Spleen (tissue), 11 donors: ENCODE results near the gene CSN3. TPM values are rescaled to one million over a fixed set of nuclear protein-coding genes. Genes with fewer than 3 reads are reported as not detected.

ENCODE experiments used
- DNase-seq: peaks from one replicate; pipeline ENCODE4 v3.0.0-alpha.2; 2020
- H3K27ac ChIP-seq, 8 donors: fragments of 200-600 bp; sonication (generic) in 7 of 8; 1 replicate in 4 of 8; 2 replicates in 4 of 8; pipeline versions ENCODE4 v1.5.0 to v1.8.0; 2016 to 2021; ENCODE audit warnings: inconsistent platforms in 4 of 8, mild to moderate bottlenecking in 4 of 8, moderate library complexity in 1 of 8
- H3K27me3 ChIP-seq, 7 donors: fragments of 200-600 bp; sonication (generic) in 6 of 7; replicated peaks in 1 of 7; 1 replicate in 4 of 7; 2 replicates in 3 of 7; pipeline versions ENCODE4 v1.5.0 to v1.8.0; 2016 to 2021; ENCODE audit warnings: inconsistent platforms in 3 of 7, mild to moderate bottlenecking in 1 of 7
- H3K36me3 ChIP-seq, 6 donors: fragments of 200-600 bp; sonication (generic) in 5 of 6; 1 replicate in 4 of 6; 2 replicates in 2 of 6; pipeline versions ENCODE4 v1.5.0 to v1.8.0; 2016 to 2021; ENCODE audit warnings: inconsistent platforms in 2 of 6
- H3K4me1 ChIP-seq, 6 donors: fragments of 200-600 bp; sonication (generic) in 5 of 6; 1 replicate in 3 of 6; 2 replicates in 3 of 6; pipeline versions ENCODE4 v1.5.0 to v1.8.0; 2016 to 2021; ENCODE audit warnings: inconsistent platforms in 3 of 6
- H3K4me3 ChIP-seq, 8 donors: fragments of 200-600 bp; sonication (generic) in 7 of 8; 1 replicate in 4 of 8; 2 replicates in 4 of 8; pipeline versions ENCODE4 v1.5.0 to v1.8.0; 2016 to 2021; ENCODE audit warnings: inconsistent platforms in 4 of 8, mild to moderate bottlenecking in 4 of 8, moderate library complexity in 2 of 8
- H3K9me3 ChIP-seq, 8 donors: fragments of 200-600 bp; sonication (generic) in 7 of 8; 1 replicate in 4 of 8; 2 replicates in 4 of 8; pipeline versions ENCODE4 v1.5.0 to v1.8.0; 2016 to 2021; ENCODE audit warnings: inconsistent platforms in 4 of 8
- CTCF ChIP-seq, 11 experiments: fragments of 200-600 bp in 7 of 11; fragments of 450-650 bp in 4 of 11; sonication (generic) in 4 of 11; IDR thresholded peaks in 8 of 11; conservative IDR thresholded peaks in 3 of 11; 1 replicate in 7 of 11; 2 replicates in 4 of 11; pipeline versions ENCODE4 v1.4.0 to v1.8.0; 2016 to 2021; ENCODE audit warnings: antibody characterized with exemption in 11 of 11, inconsistent platforms in 4 of 11, mild to moderate bottlenecking in 1 of 11
- POLR2A ChIP-seq, 3 donors: fragments of 450-650 bp; IDR thresholded peaks; one replicate each; pipeline ENCODE4 v1.5.1; 2017; ENCODE audit warnings: antibody characterized with exemption in 3 of 3, mild to moderate bottlenecking in 1 of 3
- POLR2AphosphoS5 ChIP-seq, 3 donors: sonication (generic); formaldehyde crosslinking; IDR thresholded peaks; one replicate each; pipeline ENCODE4 v1.5.1; 2017; ENCODE audit warnings: antibody characterized with exemption in 3 of 3
- WGBS, 5 donors: extraction: QIAGEN DNeasy Blood & Tissue Kit in 3 of 5; methylation state at CpG; one replicate each; pipeline versions ENCODE4 v1.1.5 to v1.1.7; 2013 to 2018; 5-methylcytosine and 5-hydroxymethylcytosine counted together
- intact Hi-C: fragments of 100-400 bp; cut with DNase I; formaldehyde crosslinking; loops from one replicate; pipeline ENCODE4 v1.15.0; 2023; ENCODE audit warnings: low total_unique reads
- polyA plus RNA-seq, 3 donors: library from polyadenylated mRNA; stranded (reverse); fragments of 200-250 nt; gene quantifications; one replicate each; pipeline ENCODE4 v1.2.1, GENCODE V29; 2013
- total RNA-seq, 7 donors: library from RNA; depleted of rRNA in 3 of 7; stranded (reverse); fragments of >200 nt in 3 of 7; fragmentation: NEBNext Ultra II Directional in 4 of 7; extraction: Animal tissue kit (Norgen Biotek cat#: 25700) in 4 of 7; gene quantifications; one replicate each; pipeline versions ENCODE4 v1.1.0 to v1.2.1, GENCODE V29; 2016 to 2021
- donor health status: healthy with polysubstance abuse.
- donor health status: DM: no; HTN: no; CAD: no; lungs with moderate emphysema.
- donor health status: DM: no; HTN: no; CAD: no.
- donor health status: Bipolar disorder and iron deficiency.
- donor health status: healthy.
- donor health status: DM: no; HTN: no; CAD: no.
- donor health status: DM: yes; HTN: yes; CAD: no.

CSN3 gene
- total and polyA plus RNA-seq, 10 donors: 0.30 to 0.52 TPM; not detected in 8

GRCh38 chr4:70280567-70280966, 38.2 kb downstream of the CSN3 start:
- intact Hi-C loops: no loop called here
- Histone ChIP-seq H3K4me1 (no peaks in the 10 kb centered on the region), H3K27me3 (no peaks in the 10 kb centered on the region), H3K27ac (no peak overlapping the region), H3K36me3 (no peaks in the 10 kb centered on the region), H3K4me3 (no peak overlapping the region), H3K9me3 (peaks cover 0 to 26% (median 6%) of the 10 kb centered on the region in 8 donors)
- TF ChIP-seq POLR2AphosphoS5 (IDR thresholded peaks at IDR 0.05): no peak
- no peak for TF ChIP-seq CTCF (IDR thresholded peaks at IDR 0.05 in 8 of 11, conservative IDR thresholded peaks at IDR 0.05 in 3 of 11)
- TF ChIP-seq POLR2A (IDR thresholded peaks at IDR 0.05): no peak
- WGBS, 5 donors: 25 to 56% (median 45%) methylated on average over 1 of the region's 1 CpG
- no peak for DNase-seq

GRCh38 chr4:70288651-70289050, 46.3 kb downstream of the CSN3 start:
- Histone ChIP-seq H3K4me3 (no peak overlapping the region), H3K36me3 (no peaks in the 10 kb centered on the region), H3K27me3 (no peaks in the 10 kb centered on the region), H3K9me3 (peaks cover 0 to 13% (median 0%) of the 10 kb centered on the region in 8 donors), H3K27ac (no peak overlapping the region), H3K4me1 (no peaks in the 10 kb centered on the region)
- intact Hi-C loops: no loop called here
- DNase-seq: no peak
- no peak for TF ChIP-seq POLR2A (IDR thresholded peaks at IDR 0.05)
- no peak for TF ChIP-seq CTCF (IDR thresholded peaks at IDR 0.05 in 8 of 11, conservative IDR thresholded peaks at IDR 0.05 in 3 of 11)
- no peak for TF ChIP-seq POLR2AphosphoS5 (IDR thresholded peaks at IDR 0.05)
- 57 to 90% (median 84%) methylated on average over 1 of the region's 1 CpG for WGBS, 5 donors

- Histone ChIP-seq H3K27ac (no peak overlapping the region), H3K4me1 (no peaks in the 10 kb centered on the region), H3K36me3 (no peaks in the 10 kb centered on the region), H3K27me3 (no peaks in the 10 kb centered on the region), H3K9me3 (peaks cover 0 to 13% (median 0%) of the 10 kb centered on the region in 8 donors), H3K4me3 (no peak overlapping the region)
- intact Hi-C loops: no loop called here
- no peak for TF ChIP-seq POLR2A (IDR thresholded peaks at IDR 0.05)
- TF ChIP-seq CTCF (IDR thresholded peaks at IDR 0.05 in 8 of 11, conservative IDR thresholded peaks at IDR 0.05 in 3 of 11): no peak
- no peak for DNase-seq
- 35 to 69% (median 55%) methylated on average over 2 of the region's 2 CpGs for WGBS, 5 donors
Measured at GRCh38 chr4:70291341-70291740, 48.9 kb downstream of the CSN3 start.

- no peak overlapping the region for H3K27ac ChIP-seq
- intact Hi-C loops: no loop called here
- no peaks in the 10 kb centered on the region for H3K4me1 ChIP-seq
- H3K4me3 ChIP-seq: no peak overlapping the region
- peaks cover 0 to 4% (median 0%) of the 10 kb centered on the region in 8 donors for H3K9me3 ChIP-seq
- DNase-seq: no peak
- TF ChIP-seq POLR2A (IDR thresholded peaks at IDR 0.05) (no peak), CTCF (IDR thresholded peaks at IDR 0.05 in 8 of 11, conservative IDR thresholded peaks at IDR 0.05 in 3 of 11) (no peak), POLR2AphosphoS5 (IDR thresholded peaks at IDR 0.05) (no peak)
- H3K36me3 ChIP-seq: no peaks in the 10 kb centered on the region
- H3K27me3 ChIP-seq: no peaks in the 10 kb centered on the region
Measured at GRCh38 chr4:70297576-70297975, 55.2 kb downstream of the CSN3 start.
